Measurements from ENCODE around the gene RPS14.

The RPS14 gene

GRCh38 chr5:150449517-150450339 is at the start of gene RPS14:
TSS of gene RPS14 (minus strand) at chr5:150449739. CDS start at chr5:150447733, 2,006 bp downstream.
- FAIRE-seq (peak; percentile 77), DNase-seq (ENCODE audit: low spot score) (peak; percentile 95)

- DNase-seq (ENCODE audit: low spot score): no peak
Measured at GRCh38 chr5:150498971-150499370, 49.4 kb upstream of the RPS14 start.

GRCh38 chr5:150498501-150498900 is 49.0 kb upstream of the RPS14 start:
- DNase-seq (ENCODE audit: low spot score) (no peak), FAIRE-seq (no peak)

More at GRCh38 chr5:150498971-150499370, 49.4 kb upstream of the RPS14 start:
- FAIRE-seq: no peak

GRCh38 chr5:150497989-150498317 is 48.4 kb upstream of the RPS14 start:
- FAIRE-seq (no peak), DNase-seq (ENCODE audit: low spot score) (no peak)

GRCh38 chr5:150497274-150497988 is 47.9 kb upstream of the RPS14 start:
- peak; percentile 98 for FAIRE-seq
- DNase-seq (ENCODE audit: low spot score): peak; percentile 97

- DNase-seq (ENCODE audit: low spot score) (no peak), FAIRE-seq (no peak)
Measured at GRCh38 chr5:150496534-150496933, 47.0 kb upstream of the RPS14 start.

GRCh38 chr5:150496098-150496497 is 46.6 kb upstream of the RPS14 start:
- DNase-seq (ENCODE audit: low spot score) (no peak), FAIRE-seq (no peak)

GRCh38 chr5:150492621-150493020 is 43.1 kb upstream of the RPS14 start:
- FAIRE-seq: peak; percentile 27
- DNase-seq (ENCODE audit: low spot score): peak; percentile 75

- FAIRE-seq (no peak), DNase-seq (ENCODE audit: low spot score) (no peak)
Measured at GRCh38 chr5:150491876-150492275, 42.3 kb upstream of the RPS14 start.

- FAIRE-seq (no peak), DNase-seq (ENCODE audit: low spot score) (no peak)
Measured at GRCh38 chr5:150490754-150491153, 41.2 kb upstream of the RPS14 start.

- FAIRE-seq: no peak
- DNase-seq (ENCODE audit: low spot score): no peak
Measured at GRCh38 chr5:150490296-150490669, 40.7 kb upstream of the RPS14 start.

- FAIRE-seq (no peak), DNase-seq (ENCODE audit: low spot score) (no peak)
Measured at GRCh38 chr5:150489360-150490295, 40.1 kb upstream of the RPS14 start.

- FAIRE-seq (no peak), DNase-seq (ENCODE audit: low spot score) (no peak)
Measured at GRCh38 chr5:150488519-150489359, 39.2 kb upstream of the RPS14 start.

- DNase-seq (ENCODE audit: low spot score): no peak
- no peak for FAIRE-seq
Measured at GRCh38 chr5:150487199-150488061, 37.9 kb upstream of the RPS14 start.

- FAIRE-seq (no peak), DNase-seq (ENCODE audit: low spot score) (peak; percentile 65)
Measured at GRCh38 chr5:150486402-150487198, 37.1 kb upstream of the RPS14 start.

GRCh38 chr5:150485693-150486401 is 36.3 kb upstream of the RPS14 start:
- DNase-seq (ENCODE audit: low spot score) (peak; percentile 68), FAIRE-seq (no peak)

GRCh38 chr5:150484964-150485692 is 35.6 kb upstream of the RPS14 start:
- FAIRE-seq: no peak
- no peak for DNase-seq (ENCODE audit: low spot score)

- DNase-seq (ENCODE audit: low spot score): no peak
- FAIRE-seq: no peak
Measured at GRCh38 chr5:150481972-150482406, 32.5 kb upstream of the RPS14 start.
